GM12878 (cell line): ENCODE data around the gene MICB. TPM values are rescaled to one million over a fixed set of nuclear protein-coding genes. Genes with fewer than 3 reads are reported as not detected.

Experiments used
- ATF3 ChIP-seq: IDR thresholded peaks from 2 replicates; pipeline ENCODE4 v1.6.1; 2011; ENCODE audit warnings: low read depth, mild to moderate bottlenecking, low read length, moderate library complexity, borderline replicate concordance; ENCODE audit errors: extremely low read depth
- BCL3 ChIP-seq: IDR thresholded peaks from 2 replicates; pipeline ENCODE4 v1.6.1; 2011; ENCODE audit warnings: borderline replicate concordance, low read depth, mild to moderate bottlenecking, moderate library complexity, low read length; ENCODE audit not compliant: insufficient read depth, poor library complexity, severe bottlenecking
- BCLAF1 ChIP-seq: fragments of 450-650 bp; IDR thresholded peaks from 2 replicates; pipeline ENCODE4 v1.6.1; 2017; ENCODE audit warnings: antibody characterized with exemption, mild to moderate bottlenecking, moderate library complexity
- BRCA1 ChIP-seq: IDR thresholded peaks from 2 replicates; pipeline ENCODE4 v1.6.1; 2011; ENCODE audit warnings: low read depth, low read length, improper control_type of control experiment
- CEBPB ChIP-seq, 2 experiments: fragments of 150-350 bp in 1 of 2; IDR thresholded peaks; 2 replicates each; pipeline ENCODE4 v1.6.1; 2012 to 2014; ENCODE audit warnings: low read depth in 2 of 2, low read length in 2 of 2, borderline replicate concordance in 1 of 2, inconsistent platforms in 1 of 2
- CEBPZ ChIP-seq: fragments of 150-350 bp; IDR thresholded peaks from 2 replicates; pipeline ENCODE4 v1.6.1; 2016; ENCODE audit warnings: low read depth, low read length
- CHD1 ChIP-seq: IDR thresholded peaks from 2 replicates; pipeline ENCODE4 v1.6.1; 2012; ENCODE audit warnings: low read depth, low read length, improper control_type of control experiment
- NBN ChIP-seq: fragments of 450-650 bp; IDR thresholded peaks from 2 replicates; pipeline ENCODE4 v1.6.1; 2016
- RAD21 ChIP-seq: IDR thresholded peaks from 2 replicates; pipeline ENCODE4 v1.6.1; 2011; ENCODE audit warnings: mild to moderate bottlenecking, low read depth, low read length, moderate library complexity; ENCODE audit not compliant: insufficient read depth
- RUNX3 ChIP-seq: IDR thresholded peaks from 2 replicates; pipeline ENCODE4 v1.6.1; 2012; ENCODE audit warnings: low read length, inconsistent platforms
- SIX5 ChIP-seq: IDR thresholded peaks from 2 replicates; pipeline ENCODE4 v1.6.1; 2011; ENCODE audit warnings: mild to moderate bottlenecking, low read depth, low read length, moderate library complexity; ENCODE audit not compliant: severe bottlenecking
- SP1 ChIP-seq: IDR thresholded peaks from one replicate; pipeline ENCODE4 v1.6.1; 2011; ENCODE audit warnings: low read depth, low read length
- STAT1 ChIP-seq: fragments of 450-650 bp; conservative IDR thresholded peaks from 2 replicates; pipeline ENCODE4 v1.6.1; 2014; ENCODE audit warnings: antibody characterized with exemption, mild to moderate bottlenecking
- SUZ12 ChIP-seq: fragments of 200-600 bp; sonication (generic); IDR thresholded peaks from one replicate; pipeline ENCODE4 v1.6.1; 2018; ENCODE audit warnings: antibody characterized with exemption, mild to moderate bottlenecking; ENCODE audit not compliant: unreplicated experiment
- USF2 ChIP-seq: IDR thresholded peaks from 2 replicates; pipeline ENCODE4 v1.6.1; 2011; ENCODE audit warnings: low read depth, low read length, improper control_type of control experiment, borderline replicate concordance
- ZBTB40 ChIP-seq: fragments of 450-650 bp; IDR thresholded peaks from 2 replicates; pipeline ENCODE4 v1.6.1; 2016; ENCODE audit warnings: mild to moderate bottlenecking, moderate library complexity, borderline replicate concordance
- polyA plus RNA-seq, 11 experiments: library from polyadenylated mRNA; depleted of rRNA in 4 of 11; unstranded in 6 of 11; stranded (reverse) in 5 of 11; fragments of >200 nt; fragmentation: Nextera tagmentation in 4 of 11; fragmentation: Illumina TruSeq in 1 of 11; extraction: Ambion mirVana in 4 of 11; extraction: Trizol in 1 of 11; gene quantifications; 1 replicate in 1 of 11; 2 replicates in 10 of 11; pipeline versions ENCODE4 v1.2.1 to v1.2.3, GENCODE V29; 2011 to 2016; ENCODE audit warnings: inconsistent platforms in 2 of 11, missing spikeins in 2 of 11, low read depth in 1 of 11
- total RNA-seq, 4 experiments: library from RNA; depleted of rRNA in 3 of 4; stranded (reverse); fragments of >200 nt in 3 of 4; fragmentation: Illumina TruSeq in 1 of 4; extraction: Trizol in 1 of 4; gene quantifications; 2 replicates each; pipeline versions ENCODE4 v1.2.1 to v1.2.3, GENCODE V29; 2013 to 2021

The MICB gene
- total and polyA plus RNA-seq, 10 of the 15 experiments (the other 5 are each of a cell fraction or from before 2014, with no cell fraction given): 9.0 to 37.1 (median 17.8) TPM

GRCh38 chr6:31546339-31546957, 48.5 kb downstream of the MICB start, which contains the start of gene ATP6V1G2 (continued):
- TF ChIP-seq ZBTB40 (no peak), RAD21 (peak; percentile 100), BCL3 (no peak), SIX5 (peak; percentile 39), CHD1 (no peak), SUZ12 (no peak), USF2 (no peak), CEBPB (IDR thresholded peaks at IDR 0.05; ENCODE audit: borderline replicate concordance in 1 of 2, low read depth in 2 of 2, low read length in 2 of 2) (no peak), BRCA1 (no peak), ATF3 (no peak), NBN (peak; percentile 72; the same call in 1 of the 2 replicates), CEBPZ (no peak), SP1 (peak; percentile 42), RUNX3 (no peak; the same call in 1 of the 2 replicates), STAT1 (peak; percentile 66; the same call in 1 of the 2 replicates), BCLAF1 (no peak)
